Endothelial cell (in vitro differentiated cells): ENCODE measurements around the gene SRBD1. TPM values are rescaled to one million over a fixed set of nuclear protein-coding genes. Genes with fewer than 3 reads are reported as not detected.

Source experiments
- DNase-seq: peaks from one replicate; pipeline ENCODE4 v3.0.0; 2021; ENCODE audit warnings: low spot score
- H3K27ac Mint-ChIP-seq: one replicate; pipeline ENCODE4 v1.8.0; 2021; ENCODE audit warnings: mixed read lengths, inconsistent platforms; ENCODE audit not compliant: unreplicated experiment
- H3K27me3 Mint-ChIP-seq: one replicate; pipeline ENCODE4 v1.8.0; 2021; ENCODE audit warnings: mild to moderate bottlenecking, moderate library complexity, mixed read lengths, inconsistent platforms; ENCODE audit not compliant: unreplicated experiment
- H3K36me3 Mint-ChIP-seq: one replicate; pipeline ENCODE4 v1.8.0; 2021; ENCODE audit warnings: mild to moderate bottlenecking, low read depth, mixed read lengths, inconsistent platforms; ENCODE audit not compliant: unreplicated experiment
- H3K4me1 Mint-ChIP-seq: one replicate; pipeline ENCODE4 v1.8.0; 2021; ENCODE audit warnings: mild to moderate bottlenecking, mixed read lengths, inconsistent platforms; ENCODE audit not compliant: unreplicated experiment
- H3K4me3 Mint-ChIP-seq: one replicate; pipeline ENCODE4 v1.8.0; 2021; ENCODE audit warnings: mild to moderate bottlenecking, mixed read lengths, inconsistent platforms; ENCODE audit not compliant: unreplicated experiment
- H3K9me3 Mint-ChIP-seq: one replicate; pipeline ENCODE4 v1.8.0; 2021; ENCODE audit warnings: mixed read lengths, inconsistent platforms; ENCODE audit not compliant: unreplicated experiment
- CTCF ChIP-seq: fragments of 200-600 bp; sonication (generic); IDR thresholded peaks from one replicate; pipeline ENCODE4 v1.5.0; 2021; ENCODE audit warnings: antibody characterized with exemption; ENCODE audit not compliant: unreplicated experiment
- total RNA-seq: library from RNA; stranded (reverse); fragmentation: NEBNext Ultra II Directional; extraction: Animal tissue kit (Norgen Biotek cat#: 25700); gene quantifications from one replicate; pipeline ENCODE4 v1.2.1, GENCODE V29; 2021; ENCODE audit not compliant: unreplicated experiment

Gene SRBD1
- total RNA-seq, 1 donor from 2014 or later: 18.2 TPM

DNA sequence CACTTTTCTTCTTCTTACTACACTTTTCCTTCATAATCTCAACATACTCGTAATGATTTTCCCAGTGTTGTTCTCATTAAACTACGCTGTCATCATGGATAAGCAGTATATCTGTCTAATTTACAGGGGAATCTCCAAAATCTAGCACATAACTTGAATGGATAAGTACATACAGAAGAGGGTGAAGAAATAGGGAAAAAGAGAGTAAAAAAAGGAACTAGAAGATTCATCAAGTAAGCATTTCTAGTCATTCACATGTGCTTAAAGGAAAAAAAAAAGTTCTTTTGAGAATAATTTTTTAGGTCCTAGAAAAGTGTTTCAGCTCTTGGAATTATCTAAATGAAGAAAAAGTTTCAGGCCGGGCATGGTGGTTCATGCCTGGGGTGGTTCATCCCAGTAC is 51.6 kb downstream of the SRBD1 start:
- Mint-ChIP-seq H3K36me3 (no peaks in the 10 kb centered on the region), H3K27ac (no peak overlapping the region), H3K27me3 (no peaks in the 10 kb centered on the region), H3K9me3 (no peaks in the 10 kb centered on the region), H3K4me1 (peaks cover 6% of the 10 kb centered on the region), H3K4me3 (no peak overlapping the region)
- DNase-seq: no peak
- no peak for TF ChIP-seq CTCF

- no peak overlapping the region for H3K27ac Mint-ChIP-seq
- no peak for TF ChIP-seq CTCF
- no peaks in the 10 kb centered on the region for H3K36me3 Mint-ChIP-seq
- no peak for DNase-seq
- no peak overlapping the region for H3K4me3 Mint-ChIP-seq
- no peaks in the 10 kb centered on the region for H3K27me3 Mint-ChIP-seq
- H3K4me1 Mint-ChIP-seq: no peaks in the 10 kb centered on the region
- no peaks in the 10 kb centered on the region for H3K9me3 Mint-ChIP-seq
Measured at GRCh38 chr2:45554742-45555140, 56.3 kb downstream of the SRBD1 start.

DNA sequence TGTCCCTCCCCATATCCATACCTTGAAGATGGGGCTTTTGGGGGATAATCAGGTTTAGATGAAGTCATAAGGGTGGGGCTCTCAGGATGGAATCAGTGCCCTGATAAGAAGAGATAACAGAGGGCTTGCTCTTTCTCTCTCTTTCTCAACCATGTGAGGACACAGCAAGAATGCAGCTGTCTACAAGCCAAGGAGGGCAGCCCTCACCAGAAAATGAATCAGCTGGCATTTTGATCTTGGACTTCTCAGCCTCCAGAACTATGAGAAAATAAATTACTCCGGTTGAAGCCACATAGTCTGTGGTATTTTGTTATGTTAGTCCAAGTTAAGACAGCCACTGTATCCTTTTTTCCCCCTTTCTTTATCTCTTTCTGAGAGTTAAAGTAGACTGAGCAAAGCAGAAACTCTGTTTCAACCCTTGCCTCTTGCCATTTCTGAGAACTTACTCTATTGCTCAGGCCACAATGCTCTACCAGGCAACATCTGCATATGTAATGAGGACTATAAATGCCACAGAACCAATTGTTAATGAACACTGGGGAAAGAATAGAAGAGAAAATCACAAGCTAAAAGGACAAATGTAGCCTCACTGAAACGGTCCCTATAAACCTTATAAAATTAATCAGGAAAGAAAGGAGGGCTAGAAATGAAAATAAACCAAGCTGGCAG is 56.9 kb downstream of the SRBD1 start:
- H3K9me3 Mint-ChIP-seq: no peaks in the 10 kb centered on the region
- no peak overlapping the region for H3K4me3 Mint-ChIP-seq
- no peak for DNase-seq
- H3K27ac Mint-ChIP-seq: no peak overlapping the region
- H3K27me3 Mint-ChIP-seq: no peaks in the 10 kb centered on the region
- H3K4me1 Mint-ChIP-seq: no peaks in the 10 kb centered on the region
- H3K36me3 Mint-ChIP-seq: no peaks in the 10 kb centered on the region
- no peak for TF ChIP-seq CTCF

DNA sequence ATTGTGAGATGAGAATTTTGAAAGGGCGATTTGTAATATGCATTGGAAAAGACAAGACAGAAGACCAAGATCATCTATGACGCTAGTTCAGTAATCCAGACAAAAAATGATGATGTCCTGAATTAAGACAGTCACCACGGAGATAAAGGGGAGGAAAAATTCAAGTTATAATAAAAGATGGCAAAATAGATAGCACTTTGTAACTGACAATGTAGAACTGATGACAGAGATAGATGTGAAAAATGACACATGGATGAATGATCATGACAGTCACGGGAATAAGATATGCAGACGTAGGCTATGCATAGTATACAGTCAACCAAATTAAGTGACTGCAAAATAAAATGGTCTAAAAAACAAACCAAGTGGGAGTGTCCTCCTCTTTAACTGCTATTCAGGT is 59.2 kb downstream of the SRBD1 start:
- H3K4me1 Mint-ChIP-seq: no peaks in the 10 kb centered on the region
- H3K27me3 Mint-ChIP-seq: no peaks in the 10 kb centered on the region

More for the DNA sequence above, 59.2 kb downstream of the SRBD1 start:
- Mint-ChIP-seq H3K9me3 (no peaks in the 10 kb centered on the region), H3K36me3 (no peaks in the 10 kb centered on the region), H3K4me3 (no peak overlapping the region), H3K27ac (no peak overlapping the region)
- DNase-seq: no peak
- no peak for TF ChIP-seq CTCF
